ENCODE measurements around the gene CCL11.

CCL11 gene

DNA sequence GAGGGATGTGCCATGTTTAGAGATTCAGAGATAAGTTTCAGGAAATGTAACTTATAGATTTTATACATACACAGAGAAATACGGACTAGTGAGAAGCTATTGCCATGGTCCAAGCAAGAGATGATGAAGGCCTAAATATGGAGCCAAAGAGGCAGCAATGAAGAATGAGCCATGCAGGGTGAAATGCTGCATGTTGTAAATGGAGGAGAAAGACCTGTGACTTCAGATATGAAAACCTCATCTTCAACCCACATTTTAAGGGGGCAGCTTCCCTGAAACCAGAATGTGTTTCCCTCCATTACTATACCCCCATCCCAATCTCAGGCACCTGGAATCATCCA, 27.6 kb upstream of the CCL11 start:
- DNase-seq: no peak

DNA sequence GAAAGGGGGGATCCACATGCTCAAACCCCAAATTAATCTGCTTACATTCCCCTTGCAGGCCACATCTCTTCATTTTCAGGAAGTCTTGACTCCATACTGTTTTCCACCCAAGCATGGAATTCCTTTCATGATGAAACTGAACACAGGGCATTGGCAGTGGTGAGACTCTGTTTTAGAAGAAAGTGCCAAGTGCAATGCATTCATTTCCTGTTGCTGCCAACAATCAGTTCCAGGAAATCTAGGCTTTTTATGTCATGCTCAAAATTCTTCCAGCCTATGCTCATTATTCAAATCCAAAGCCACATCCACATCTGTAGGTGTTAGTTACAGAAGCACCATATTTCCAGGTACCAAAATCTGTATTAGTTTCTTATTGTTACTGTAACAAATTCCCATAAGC, 26.4 kb upstream of the CCL11 start:
- no peak for DNase-seq

DNA sequence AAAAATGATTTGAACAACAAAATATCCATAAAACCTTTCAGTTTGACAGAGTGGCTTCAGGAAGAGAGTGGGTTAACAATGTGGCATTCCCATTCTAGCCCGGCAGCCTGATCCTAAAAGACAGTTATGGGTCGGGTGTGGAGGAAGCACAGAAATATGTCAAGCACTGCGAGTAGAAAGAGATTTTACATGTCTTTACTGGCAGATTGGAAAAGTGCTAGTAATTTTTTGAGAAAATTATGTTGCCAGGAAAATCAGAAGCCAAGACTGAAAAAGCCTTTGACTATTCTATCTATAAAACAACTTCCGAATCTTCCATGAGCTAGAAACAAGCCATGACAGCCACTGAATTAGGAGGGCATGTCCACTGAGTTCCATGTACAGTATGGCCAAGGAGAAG, 24.7 kb upstream of the CCL11 start:
- DNase-seq: no peak

DNA sequence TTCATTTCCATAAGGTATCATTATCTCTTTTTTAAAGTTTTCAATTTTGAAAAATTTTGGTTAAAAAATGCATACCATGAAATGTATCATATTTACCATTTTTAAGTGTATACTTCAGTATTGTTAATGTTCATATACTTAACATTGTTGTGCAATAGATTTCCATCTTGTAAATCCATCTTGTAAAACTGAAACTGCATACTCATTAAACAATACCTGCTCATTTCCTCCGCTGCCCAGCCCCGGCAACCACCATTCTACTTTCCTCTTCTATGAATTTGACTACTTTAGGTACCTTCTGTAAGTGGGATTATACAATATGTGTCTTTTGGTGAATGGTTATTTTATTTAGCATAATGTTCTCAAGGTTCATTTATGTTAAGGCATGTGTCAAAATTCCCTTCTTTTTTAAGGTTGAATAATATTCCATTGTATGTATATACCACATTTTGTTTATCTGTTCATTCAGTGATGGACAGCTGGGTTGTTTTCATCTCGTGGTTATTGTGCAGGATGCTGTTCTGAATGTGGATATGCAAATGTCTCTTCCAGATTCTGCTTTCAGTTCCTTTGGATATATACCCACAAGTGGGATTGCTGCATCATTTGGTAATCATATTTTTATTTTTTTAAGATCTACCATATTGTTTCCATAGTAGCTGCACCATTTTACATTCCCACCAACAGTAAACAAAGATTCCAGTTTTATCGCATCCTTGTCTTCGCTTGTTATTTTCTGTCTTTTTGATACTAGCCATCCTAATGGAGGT, 23.8 kb upstream of the CCL11 start:
- DNase-seq: no peak

DNA sequence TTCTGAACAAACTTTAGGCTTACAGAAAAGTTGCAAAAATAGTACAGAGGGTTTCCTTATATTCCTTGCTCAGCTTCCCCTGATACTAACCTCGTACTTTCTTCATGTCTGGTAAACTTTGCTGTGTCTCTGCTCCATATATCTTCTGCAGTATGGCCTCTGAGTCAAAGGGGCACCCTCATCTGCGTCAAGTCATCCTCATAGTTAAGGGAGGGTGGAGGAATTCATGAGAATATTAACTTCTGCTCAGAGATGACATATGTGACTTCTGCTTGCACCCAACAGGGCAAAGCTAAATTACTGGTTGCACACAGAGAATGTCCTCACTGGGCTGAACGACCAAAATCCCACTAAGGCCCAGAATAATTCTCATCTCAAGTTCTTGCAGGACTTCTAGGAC, 19.8 kb upstream of the CCL11 start:
- DNase-seq: no peak

DNA sequence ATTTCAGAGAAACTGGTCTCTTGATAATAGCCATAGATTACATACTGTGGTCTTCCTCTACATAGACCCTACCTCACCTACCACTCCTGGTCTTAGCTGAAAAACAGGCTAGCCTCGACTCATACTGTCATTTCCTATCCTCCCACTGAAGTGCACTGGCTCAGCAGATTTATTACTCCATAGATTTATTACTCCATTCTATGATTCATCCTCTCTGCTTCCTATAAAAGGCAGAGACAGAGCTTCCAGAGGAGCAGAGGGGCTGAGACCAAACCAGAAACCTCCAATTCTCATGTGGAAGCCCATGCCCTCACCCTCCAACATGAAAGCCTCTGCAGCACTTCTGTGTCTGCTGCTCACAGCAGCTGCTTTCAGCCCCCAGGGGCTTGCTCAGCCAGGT, 15.6 kb upstream of the CCL11 start, which contains the start of gene CCL7:
CCL7 (plus strand) TSS at position 253 of the 400 bp plus-strand sequence; CDS start at position 323, 70 bp downstream.
- no peak for DNase-seq

DNA sequence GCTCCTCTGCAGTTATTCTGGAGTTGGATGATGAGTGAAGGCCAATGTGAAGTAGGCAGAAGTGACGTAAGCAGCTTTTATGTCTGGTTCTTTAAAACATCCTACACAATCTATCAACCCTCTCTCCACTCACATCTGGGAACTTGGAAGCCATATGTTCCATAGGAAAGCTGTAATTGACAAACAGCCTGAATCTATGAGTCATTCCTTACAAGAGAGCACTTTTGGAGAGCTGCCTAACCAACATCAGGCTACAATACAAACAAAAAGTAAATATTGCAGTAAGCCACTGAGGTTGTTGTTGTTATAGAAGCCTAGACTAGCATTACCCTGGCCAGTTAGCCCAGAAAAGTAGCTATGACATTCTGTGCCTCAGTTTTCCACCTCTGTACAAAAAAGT, 9.7 kb upstream of the CCL11 start:
- no peak for DNase-seq

DNA sequence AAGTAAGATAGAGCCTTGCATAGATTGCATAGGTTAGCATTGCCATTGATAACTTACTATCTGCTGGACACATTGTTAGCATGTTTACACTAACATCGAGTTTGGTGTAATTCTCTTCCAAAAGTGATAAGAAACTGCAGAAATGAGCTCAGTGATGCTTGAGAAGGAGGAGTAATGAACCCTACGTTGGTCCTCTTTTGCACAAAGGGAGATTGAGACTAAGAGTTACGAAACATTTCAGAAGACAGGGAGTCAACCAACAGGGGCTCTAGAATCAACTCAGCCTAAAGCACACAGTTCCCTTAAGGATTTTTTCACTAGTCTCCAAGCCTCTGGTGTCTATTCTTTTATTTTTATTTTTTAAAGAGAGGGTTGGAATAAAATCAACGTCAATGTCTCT, 8.7 kb upstream of the CCL11 start:
- no peak for DNase-seq

DNA sequence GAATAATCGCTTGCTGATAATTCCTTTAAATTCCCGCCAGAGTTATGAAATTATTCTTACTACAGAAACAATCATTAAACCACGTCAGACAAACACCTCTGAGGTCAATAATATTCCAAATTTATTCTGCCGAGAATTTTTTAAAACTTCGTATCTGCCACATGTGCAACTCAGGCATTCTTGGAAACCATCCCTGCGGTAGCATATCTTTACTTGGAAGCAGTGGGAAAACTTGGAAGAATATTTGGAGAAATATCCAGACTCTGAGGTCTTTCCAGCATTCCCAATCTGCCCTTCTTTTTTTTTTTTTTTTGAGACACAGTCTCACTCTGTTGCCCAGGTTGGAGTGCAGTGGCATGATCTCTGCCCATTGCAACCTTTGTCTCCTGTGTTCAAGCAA, 2.0 kb upstream of the CCL11 start:
- DNase-seq: no peak

DNA sequence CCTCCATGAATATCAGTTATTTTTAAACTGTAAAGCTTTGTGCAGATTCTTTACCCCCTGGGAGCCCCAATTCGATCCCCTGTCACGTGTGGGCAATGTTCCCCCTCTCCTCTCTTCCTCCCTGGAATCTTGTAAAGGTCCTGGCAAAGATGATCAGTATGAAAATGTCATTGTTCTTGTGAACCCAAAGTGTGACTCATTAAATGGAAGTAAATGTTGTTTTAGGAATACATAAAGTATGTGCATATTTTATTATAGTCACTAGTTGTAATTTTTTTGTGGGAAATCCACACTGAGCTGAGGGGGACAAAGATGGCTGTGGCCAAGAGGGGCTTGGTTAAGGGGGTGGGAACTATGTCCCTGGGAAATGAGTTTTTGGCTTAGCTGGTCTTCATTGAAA, 2.3 kb downstream of the CCL11 start:
- DNase-seq: no peak

DNA sequence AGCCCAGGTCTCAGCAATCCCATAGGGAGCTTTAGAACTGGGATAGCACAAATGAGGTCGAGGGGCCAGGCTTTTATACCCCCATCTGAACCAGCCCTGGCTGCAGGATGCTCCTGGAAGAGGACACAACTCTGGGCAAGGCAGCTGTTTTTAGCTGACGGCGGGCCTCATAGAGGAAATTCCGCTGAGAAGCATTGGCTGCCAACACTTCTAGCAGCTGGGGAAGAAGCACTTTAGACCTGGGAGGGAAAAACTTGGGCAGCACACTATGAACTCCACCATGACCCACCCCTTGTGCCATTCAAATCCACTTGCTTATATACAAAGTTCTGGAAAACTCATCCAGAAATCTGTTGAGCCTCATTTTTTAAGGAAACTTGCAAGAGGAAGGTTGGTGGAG, 5.0 kb downstream of the CCL11 start:
- no peak for DNase-seq

DNA sequence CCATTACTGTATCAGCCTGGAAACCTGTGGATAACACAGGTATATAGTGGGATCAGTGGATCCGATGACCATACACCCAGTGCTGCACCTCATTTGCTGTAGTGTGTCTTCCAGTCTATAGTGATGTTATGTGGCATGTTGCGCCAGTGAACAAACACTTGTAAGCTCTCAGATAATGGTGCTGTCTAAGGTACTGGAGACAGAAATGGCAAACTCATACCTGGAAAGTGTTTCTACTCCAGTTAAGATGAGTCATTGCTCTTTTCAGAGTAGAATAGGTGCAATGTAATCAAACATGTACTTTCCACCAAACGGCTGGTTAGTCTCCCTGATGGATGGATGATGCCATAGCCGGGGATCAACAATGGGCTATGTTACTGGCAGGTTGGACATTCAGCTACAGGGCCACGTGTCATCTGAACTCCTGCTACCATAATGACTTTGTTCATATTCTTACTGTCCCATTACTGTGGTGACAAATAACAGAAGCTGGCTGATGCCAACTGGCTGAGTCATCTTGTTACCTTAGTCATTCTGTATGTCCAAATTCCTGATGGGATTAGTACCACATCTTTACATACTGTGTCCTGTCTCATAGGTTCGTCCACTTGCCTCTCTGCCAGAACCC, 6.3 kb downstream of the CCL11 start:
- DNase-seq: no peak

DNA sequence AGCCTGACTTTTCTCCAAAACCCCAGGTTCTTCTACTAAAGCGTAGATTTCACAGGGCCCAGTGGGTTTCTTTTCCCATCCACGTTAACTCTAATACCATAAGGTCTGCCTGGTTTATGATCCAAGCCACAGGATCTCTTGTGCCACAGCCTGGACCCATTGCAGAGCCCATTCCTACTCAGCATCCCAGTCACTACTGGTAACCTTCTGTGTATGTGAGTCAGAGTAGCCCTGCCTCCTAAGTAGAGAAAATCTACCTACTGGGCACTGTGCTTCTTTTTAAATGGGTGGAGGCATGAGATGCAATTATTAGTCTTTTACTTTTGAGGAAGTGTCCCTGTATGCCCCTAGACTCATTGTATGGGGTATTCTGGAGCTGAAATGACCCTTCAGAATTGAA, 13.5 kb downstream of the CCL11 start:
- no peak for DNase-seq

DNA sequence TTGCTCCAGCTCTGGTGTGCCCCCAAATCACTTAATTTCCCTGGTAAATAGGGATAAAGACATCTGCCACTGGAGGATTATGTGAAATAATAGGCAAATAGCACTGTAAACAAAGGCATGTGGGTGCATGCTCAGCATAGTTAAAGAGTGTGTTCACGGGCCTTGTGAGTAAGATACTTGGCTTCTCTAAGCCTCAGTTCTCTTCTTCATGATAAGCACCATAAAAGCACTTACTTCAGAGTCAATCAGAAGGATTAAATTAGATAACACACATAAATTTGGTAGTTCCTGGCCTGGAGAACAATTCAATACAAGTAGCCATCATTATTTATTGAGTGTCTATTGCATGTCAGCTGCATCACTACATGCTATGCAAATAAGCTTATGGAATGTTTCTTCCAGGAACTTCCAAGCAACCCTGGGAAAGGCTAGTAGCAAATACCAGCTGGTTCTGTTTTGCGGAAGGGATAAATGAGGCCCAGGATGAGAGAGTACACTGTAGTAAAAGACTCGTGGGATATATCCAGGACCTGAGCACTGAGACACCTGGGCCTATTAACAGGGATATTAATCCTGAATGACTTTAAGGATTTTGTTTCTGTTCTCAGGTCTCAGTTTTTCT, 14.5 kb downstream of the CCL11 start:
- DNase-seq: no peak

DNA sequence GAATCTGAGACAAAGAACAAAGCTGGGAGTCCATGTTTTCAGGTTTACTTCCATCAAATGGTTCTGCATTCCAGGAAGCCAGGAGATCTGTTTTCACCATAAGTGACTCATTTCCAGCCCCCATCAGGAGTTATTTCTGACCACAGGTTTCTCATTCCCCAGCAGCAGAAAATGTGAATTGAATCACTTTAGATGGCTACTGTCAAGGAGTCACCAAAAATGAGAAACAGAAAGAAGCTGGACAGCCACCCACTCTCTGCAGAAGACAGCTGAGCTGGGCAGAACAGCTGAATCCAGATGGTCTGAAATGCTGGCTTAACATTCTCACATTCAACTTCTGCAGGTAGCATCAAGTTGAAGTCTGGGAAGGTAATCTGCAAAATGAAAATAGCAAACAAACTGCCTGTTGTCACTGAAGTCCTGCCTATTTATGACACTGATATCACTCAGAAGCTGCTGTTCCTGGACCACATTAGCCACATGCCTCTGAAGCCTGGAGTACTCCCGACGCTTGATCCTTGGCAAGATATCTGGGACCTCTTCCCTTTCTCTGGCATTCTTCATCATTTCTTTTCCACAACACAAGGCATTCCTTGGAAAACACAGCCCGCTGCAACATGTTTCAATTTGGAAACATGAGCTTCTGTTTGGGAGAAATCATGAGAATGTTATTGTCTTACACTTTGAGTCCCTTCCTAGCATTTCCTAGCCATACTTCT, 15.3 kb downstream of the CCL11 start:
- no peak for DNase-seq

DNA sequence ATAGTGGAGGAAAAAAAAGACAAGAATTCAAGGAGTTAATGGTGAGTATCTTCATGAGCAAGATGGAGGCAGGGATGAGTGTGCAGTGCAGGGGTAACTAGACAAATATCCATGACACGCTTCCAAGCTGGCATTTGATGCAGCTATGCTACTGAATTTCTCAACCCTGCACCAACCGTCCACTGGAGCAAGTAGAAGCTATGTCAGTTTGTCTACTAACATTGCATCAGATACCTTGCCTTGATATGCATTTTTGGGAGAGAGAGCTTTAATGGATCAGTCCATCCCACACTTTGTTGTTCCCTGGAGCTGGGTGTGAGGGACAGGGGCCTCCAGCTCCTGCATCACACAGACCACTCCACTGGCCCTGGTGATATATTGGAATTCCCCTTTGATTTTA, 16.4 kb downstream of the CCL11 start:
- no peak for DNase-seq

DNA sequence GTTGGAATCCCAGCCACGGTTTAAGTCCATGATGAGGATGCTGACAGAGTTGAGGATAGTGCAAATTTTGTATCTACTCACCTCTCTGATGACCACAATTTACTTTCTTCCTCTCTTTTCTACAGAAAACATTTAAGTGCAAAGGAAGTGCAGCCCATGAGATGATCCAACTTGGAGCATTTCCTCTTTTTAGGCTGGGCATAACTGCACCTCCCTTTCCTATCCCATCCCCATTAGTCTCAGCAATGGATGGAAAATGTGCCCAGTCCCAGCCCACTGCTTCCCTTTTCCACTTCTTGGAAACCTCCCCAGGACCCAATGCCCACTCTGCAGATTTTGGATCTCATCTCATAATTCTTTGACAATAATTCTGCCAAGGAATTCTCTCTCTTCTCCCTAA, 17.1 kb downstream of the CCL11 start:
- DNase-seq: no peak

DNA sequence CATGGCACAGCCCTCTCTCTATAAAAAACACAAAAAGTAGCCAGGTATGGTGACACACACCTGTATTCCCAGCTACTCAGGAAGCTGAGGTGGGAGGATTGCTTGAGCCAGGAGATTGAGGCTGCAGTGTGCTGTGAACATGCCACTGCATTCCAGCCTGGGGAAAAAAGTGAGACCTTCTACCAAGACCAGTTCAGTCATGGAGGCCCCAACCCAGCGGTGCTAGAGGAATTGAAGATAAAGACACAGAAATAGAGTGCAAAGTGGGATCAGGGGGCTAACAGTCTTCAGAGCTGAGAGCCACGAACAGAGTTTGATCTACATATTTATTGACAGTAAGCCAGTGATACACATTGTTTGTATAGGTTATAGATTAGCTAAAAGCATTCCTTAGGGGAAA, 18.1 kb downstream of the CCL11 start:
- no peak for DNase-seq

DNA sequence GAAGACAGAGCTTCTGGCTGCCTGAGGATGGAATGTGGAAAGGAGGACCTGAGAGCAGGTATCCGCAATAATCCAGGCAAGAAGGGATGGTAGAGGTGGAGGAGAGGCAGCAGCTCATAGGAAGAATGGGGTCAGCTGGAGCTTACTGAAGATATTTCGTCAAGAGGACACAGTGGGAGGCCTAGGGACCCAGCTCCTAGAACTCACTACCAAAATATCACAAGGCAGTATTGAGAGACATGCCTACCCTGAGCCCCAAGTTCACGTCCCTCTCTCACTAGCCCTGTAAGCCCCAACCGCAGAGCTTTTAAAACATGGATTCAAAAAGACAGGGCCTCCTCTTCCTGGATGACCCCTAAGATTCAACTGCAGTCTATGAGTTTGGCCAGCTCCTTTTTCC, 19.5 kb downstream of the CCL11 start:
- no peak for DNase-seq

DNA sequence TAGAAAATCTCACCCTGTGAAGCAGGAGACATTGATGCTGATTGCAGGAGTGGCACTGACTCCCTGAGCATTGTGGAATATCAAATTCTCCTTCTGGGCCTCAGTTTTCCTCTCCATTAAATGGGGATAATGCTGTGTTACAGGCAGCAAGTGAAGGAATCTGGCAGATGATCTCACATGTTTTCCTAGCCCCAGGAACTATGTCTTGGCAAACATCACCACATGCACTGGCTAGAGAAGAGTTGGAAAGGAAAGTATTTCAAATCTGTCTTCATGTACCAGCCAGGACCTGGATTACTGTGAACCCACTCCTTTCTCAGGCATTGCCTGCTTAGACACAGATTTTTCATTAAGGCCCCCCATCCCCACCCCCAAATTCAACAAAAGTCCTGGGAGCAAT, 20.1 kb downstream of the CCL11 start:
- no peak for DNase-seq

DNA sequence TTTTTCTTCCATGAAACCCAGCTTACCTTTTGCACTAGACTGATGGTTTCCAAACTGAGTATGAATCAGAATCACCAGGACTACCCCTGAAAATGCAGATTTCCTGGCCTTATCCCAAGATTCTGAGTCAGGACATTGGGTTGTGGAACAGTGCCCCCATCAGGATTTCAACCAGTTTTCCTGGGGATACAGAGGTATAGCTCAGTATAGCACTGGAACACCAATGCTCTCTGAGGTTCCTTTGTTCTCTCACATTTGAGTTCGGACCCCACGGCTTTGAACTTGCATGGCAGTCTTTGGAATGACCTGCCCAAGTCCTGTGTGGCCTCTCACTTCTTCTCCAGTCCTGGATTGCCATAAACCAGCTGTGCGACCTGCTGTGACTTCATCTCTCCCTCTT, 20.9 kb downstream of the CCL11 start:
- DNase-seq: no peak

DNA sequence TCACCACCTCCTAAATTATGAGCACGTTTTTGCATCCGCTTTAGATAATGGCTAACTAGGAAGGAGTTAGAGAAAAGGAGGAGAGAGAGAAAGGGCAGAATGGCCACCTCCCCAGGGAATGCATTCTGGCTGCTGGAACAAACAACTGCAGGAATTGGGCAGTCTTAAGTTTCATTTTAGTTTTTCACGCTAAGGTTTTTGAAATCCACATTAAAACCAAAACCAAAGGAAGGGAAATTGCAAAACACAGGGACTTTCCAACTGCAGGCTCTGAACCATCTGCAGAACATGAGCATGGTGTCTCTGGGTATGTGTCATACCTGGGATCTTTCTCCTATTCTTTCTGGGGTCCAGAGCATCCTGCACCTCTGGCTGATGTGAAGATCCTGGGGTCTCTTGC, 21.6 kb downstream of the CCL11 start:
- DNase-seq: peak; percentile 6 to 45

DNA sequence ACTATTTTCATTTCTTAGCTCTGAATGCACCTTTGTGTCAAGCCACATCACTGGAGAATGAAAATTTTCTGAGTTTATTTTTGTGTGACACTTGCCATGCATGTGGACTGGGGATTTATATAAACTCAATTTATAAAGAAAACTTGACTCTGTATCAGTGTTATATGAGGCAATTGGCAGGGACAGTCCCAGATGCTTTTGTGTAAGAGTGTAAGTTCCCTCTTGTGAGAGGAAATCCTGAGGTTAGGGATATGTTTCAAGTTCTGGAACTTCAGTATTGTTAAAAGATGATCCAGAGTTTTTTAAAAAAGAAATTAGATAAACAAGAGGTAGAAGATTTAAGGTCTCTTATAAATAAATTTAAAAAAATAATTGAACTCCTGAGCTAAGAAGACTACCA, 22.8 kb downstream of the CCL11 start:
- no peak for DNase-seq

DNA sequence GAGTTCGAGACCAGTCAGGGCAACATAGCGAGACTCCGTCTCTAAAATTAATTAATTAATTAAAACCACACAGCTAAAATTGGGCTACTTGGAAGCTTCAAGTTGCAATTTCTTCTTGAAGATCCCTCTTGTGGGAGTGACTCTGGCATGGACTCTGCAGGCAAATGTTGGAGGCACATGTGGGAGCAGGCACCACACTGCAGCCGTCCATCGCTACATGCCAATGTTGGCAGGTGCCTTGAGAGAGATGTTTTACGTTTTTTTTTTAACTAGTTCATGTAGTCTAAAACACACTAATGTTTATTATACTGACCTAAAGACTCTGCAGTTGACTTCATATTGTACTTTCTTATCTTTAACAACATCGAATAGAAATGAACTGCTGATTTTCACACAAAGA, 25.7 kb downstream of the CCL11 start:
- DNase-seq: no peak
